ENCODE data around the gene SMCHD1. TPM values are rescaled to one million over a fixed set of nuclear protein-coding genes. Genes with fewer than 3 reads are reported as not detected.
"Not testable (repeated sequence)": the region's sequence is repeated elsewhere in the genome, so short reads cannot be mapped to it uniquely, and the experiment has no call there.

Gene SMCHD1
- total RNA-seq, 1 experiment from 2014 or later, result 57.4 TPM

GRCh38 chr18:2799369-2799768 lies 143.8 kb downstream of the SMCHD1 start:
- ChIA-PET CTCF (no interaction called here), POLR2A (no interaction called here)
- no peak for TF ChIP-seq CTCF (IDR thresholded peaks at IDR 0.05; ENCODE audit: insufficient read depth in 1 of 2, low read depth in 1 of 2, low read length in 1 of 2, severe bottlenecking in 1 of 2, unreplicated experiment in 1 of 2)
- DNase-seq, result no peak
- Mint-ChIP-seq H3K9me3 (ENCODE audit: unreplicated experiment) (no peaks in the 10 kb centered on the region), H3K4me3 (ENCODE audit: unreplicated experiment) (no peak overlapping the region), H3K4me1 (ENCODE audit: low read depth, unreplicated experiment) (peaks cover 10% of the 10 kb centered on the region), H3K27ac (ENCODE audit: unreplicated experiment) (no peak overlapping the region), H3K27me3 (ENCODE audit: insufficient read depth, unreplicated experiment) (no peaks in the 10 kb centered on the region), H3K36me3 (ENCODE audit: insufficient read depth, unreplicated experiment) (peaks cover 38% of the 10 kb centered on the region)
- no peak overlapping the region for H3K4me3 ChIP-seq (ENCODE audit: low read depth, low read length)
- no peaks in the 10 kb centered on the region; the same call in 1 of the 2 replicates for H3K36me3 ChIP-seq (ENCODE audit: control insufficient read depth, insufficient read depth, low read length)
- no peaks in the 10 kb centered on the region for H3K27me3 ChIP-seq (replicated peaks; ENCODE audit: control insufficient read depth, insufficient read depth, low read length)
- intact Hi-C loops (cut with micrococcal nuclease; ENCODE audit: unreplicated experiment), result no loop called here
- no peaks in the 10 kb centered on the region for H3K4me1 ChIP-seq
- BruUV-seq (replicated peaks), result no TSS peak
- H3K9me3 ChIP-seq, result no peaks in the 10 kb centered on the region

- Mint-ChIP-seq H3K4me3 (ENCODE audit: unreplicated experiment) (no peak overlapping the region), H3K4me1 (ENCODE audit: low read depth, unreplicated experiment) (peaks cover 9% of the 10 kb centered on the region), H3K9me3 (ENCODE audit: unreplicated experiment) (peaks cover 12% of the 10 kb centered on the region), H3K27ac (ENCODE audit: unreplicated experiment) (no peak overlapping the region), H3K36me3 (ENCODE audit: insufficient read depth, unreplicated experiment) (peaks cover 32% of the 10 kb centered on the region), H3K27me3 (ENCODE audit: insufficient read depth, unreplicated experiment) (no peaks in the 10 kb centered on the region)
- no peak for TF ChIP-seq CTCF (IDR thresholded peaks at IDR 0.05; ENCODE audit: insufficient read depth in 1 of 2, low read depth in 1 of 2, low read length in 1 of 2, severe bottlenecking in 1 of 2, unreplicated experiment in 1 of 2)
- no peaks in the 10 kb centered on the region for H3K4me1 ChIP-seq
- peaks cover 8% of the 10 kb centered on the region; the same call in 1 of the 2 replicates for H3K9me3 ChIP-seq
- no peak for DNase-seq
- no peaks in the 10 kb centered on the region for H3K27me3 ChIP-seq (replicated peaks; ENCODE audit: control insufficient read depth, insufficient read depth, low read length)
- BruUV-seq (replicated peaks), result no TSS peak
- H3K36me3 ChIP-seq (ENCODE audit: control insufficient read depth, insufficient read depth, low read length), result no peaks in the 10 kb centered on the region
- intact Hi-C loops (cut with micrococcal nuclease; ENCODE audit: unreplicated experiment), result loop anchor here (5.0 kb wide), 1 partner anchor 41 kb away; the partner anchor contains the start of gene EMILIN2
- POLR2A ChIA-PET, result no interaction called here
- no peak overlapping the region for H3K4me3 ChIP-seq (ENCODE audit: low read depth, low read length)
- CTCF ChIA-PET, result no interaction called here
Observed at GRCh38 chr18:2805970-2806943, 150.7 kb downstream of the SMCHD1 start.

- H3K27me3 Mint-ChIP-seq (ENCODE audit: insufficient read depth, unreplicated experiment); H3K4me3 Mint-ChIP-seq (ENCODE audit: unreplicated experiment); H3K36me3 ChIP-seq (ENCODE audit: control insufficient read depth, insufficient read depth, low read length); DNase-seq; H3K27me3 ChIP-seq (replicated peaks; ENCODE audit: control insufficient read depth, insufficient read depth, low read length); BruUV-seq (replicated peaks); H3K4me1 ChIP-seq; H3K4me1 Mint-ChIP-seq (ENCODE audit: low read depth, unreplicated experiment); POLR2A ChIA-PET; H3K27ac Mint-ChIP-seq (ENCODE audit: unreplicated experiment); H3K4me3 ChIP-seq (ENCODE audit: low read depth, low read length); CTCF ChIA-PET: not testable (repeated sequence)
- Mint-ChIP-seq H3K9me3 (ENCODE audit: unreplicated experiment) (peaks cover 32% of the 10 kb centered on the region), H3K36me3 (ENCODE audit: insufficient read depth, unreplicated experiment) (peaks cover 32% of the 10 kb centered on the region)
- intact Hi-C loops (cut with micrococcal nuclease; ENCODE audit: unreplicated experiment), result loop anchor here (5.0 kb wide), 1 partner anchor 39 kb away; the partner anchor contains the start of gene EMILIN2
- H3K9me3 ChIP-seq, result peaks cover 14% of the 10 kb centered on the region; the same call in 1 of the 2 replicates
Observed at GRCh38 chr18:2808640-2809039, 153.1 kb downstream of the SMCHD1 start.

- H3K4me1 Mint-ChIP-seq (ENCODE audit: low read depth, unreplicated experiment); POLR2A ChIA-PET; H3K36me3 ChIP-seq (ENCODE audit: control insufficient read depth, insufficient read depth, low read length); H3K4me3 ChIP-seq (ENCODE audit: low read depth, low read length); H3K4me1 ChIP-seq; DNase-seq; H3K27me3 ChIP-seq (replicated peaks; ENCODE audit: control insufficient read depth, insufficient read depth, low read length); H3K27ac Mint-ChIP-seq (ENCODE audit: unreplicated experiment); H3K27me3 Mint-ChIP-seq (ENCODE audit: insufficient read depth, unreplicated experiment); BruUV-seq (replicated peaks); H3K4me3 Mint-ChIP-seq (ENCODE audit: unreplicated experiment); CTCF ChIA-PET: not testable (repeated sequence)
- Mint-ChIP-seq H3K9me3 (ENCODE audit: unreplicated experiment) (peaks cover 43% of the 10 kb centered on the region), H3K36me3 (ENCODE audit: insufficient read depth, unreplicated experiment) (peaks cover 32% of the 10 kb centered on the region)
- intact Hi-C loops (cut with micrococcal nuclease; ENCODE audit: unreplicated experiment), result loop anchor here (5.0 kb wide), 1 partner anchor 38 kb away; the partner anchor contains the start of gene EMILIN2
- H3K9me3 ChIP-seq, result peaks cover 14% of the 10 kb centered on the region
Observed at GRCh38 chr18:2809666-2810183, 154.2 kb downstream of the SMCHD1 start.

Measured in Caco-2 (cell line).